GM12878 (cell line): ENCODE measurements around the gene CD164. TPM values are rescaled to one million over a fixed set of nuclear protein-coding genes. Genes with fewer than 3 reads are reported as not detected.

Source experiments
- ASH2L ChIP-seq: fragments of 300-600, 200-600 bp; sonication (generic); IDR thresholded peaks from 2 replicates; pipeline ENCODE4 v1.6.1; 2017; ENCODE audit warnings: low read depth, mild to moderate bottlenecking, borderline replicate concordance
- ATF7 ChIP-seq: fragments of 450-650 bp; IDR thresholded peaks from 2 replicates; pipeline ENCODE4 v1.6.1; 2016; ENCODE audit warnings: low read depth, mild to moderate bottlenecking
- CREM ChIP-seq: IDR thresholded peaks from 2 replicates; pipeline ENCODE4 v1.6.1; 2014; ENCODE audit warnings: antibody characterized with exemption, low read depth
- IKZF2 ChIP-seq, 2 experiments: fragments of 450-650 bp; IDR thresholded peaks; 2 replicates each; pipeline ENCODE4 v1.6.1; 2017; ENCODE audit warnings: mild to moderate bottlenecking in 2 of 2, moderate library complexity in 2 of 2
- JUND ChIP-seq: IDR thresholded peaks from 2 replicates; pipeline ENCODE4 v1.6.1; 2012; ENCODE audit warnings: low read depth, mild to moderate bottlenecking, low read length, improper control_type of control experiment, moderate library complexity
- KDM1A ChIP-seq: fragments of 200-600 bp; sonication (generic); IDR thresholded peaks from 2 replicates; pipeline ENCODE4 v1.6.1; 2016; ENCODE audit warnings: borderline replicate concordance
- KLF5 ChIP-seq: fragments of 450-650 bp; IDR thresholded peaks from 2 replicates; pipeline ENCODE4 v1.6.1; 2014; ENCODE audit warnings: mild to moderate bottlenecking; ENCODE audit not compliant: partially characterized antibody
- NFXL1 ChIP-seq: fragments of 450-650 bp; IDR thresholded peaks from 2 replicates; pipeline ENCODE4 v1.6.1; 2017; ENCODE audit warnings: antibody characterized with exemption, mild to moderate bottlenecking, borderline replicate concordance
- NFYA ChIP-seq: IDR thresholded peaks from 2 replicates; pipeline ENCODE4 v1.6.1; 2011; ENCODE audit warnings: low read depth, mild to moderate bottlenecking, low read length, improper control_type of control experiment, borderline replicate concordance
- NFYB ChIP-seq: IDR thresholded peaks from 2 replicates; pipeline ENCODE4 v1.6.1; 2011; ENCODE audit warnings: low read depth, mild to moderate bottlenecking, low read length, improper control_type of control experiment, moderate library complexity; ENCODE audit not compliant: insufficient read depth
- PAX5 ChIP-seq: IDR thresholded peaks from 2 replicates; pipeline ENCODE4 v1.6.1; 2011; ENCODE audit warnings: low read depth, low read length, borderline replicate concordance
- POU2F2 ChIP-seq: IDR thresholded peaks from 3 replicates; pipeline ENCODE4 v1.6.1; 2011; ENCODE audit warnings: low read depth, mild to moderate bottlenecking, low read length, borderline replicate concordance
- RAD21 ChIP-seq: IDR thresholded peaks from 2 replicates; pipeline ENCODE4 v1.6.1; 2011; ENCODE audit warnings: mild to moderate bottlenecking, low read depth, low read length, moderate library complexity; ENCODE audit not compliant: insufficient read depth
- RB1 ChIP-seq: fragments of 450-650 bp; formaldehyde crosslinking; IDR thresholded peaks from 2 replicates; pipeline ENCODE4 v1.6.1; 2017; ENCODE audit warnings: mild to moderate bottlenecking, borderline replicate concordance
- SIN3A ChIP-seq: IDR thresholded peaks from 2 replicates; pipeline ENCODE4 v1.6.1; 2012; ENCODE audit warnings: low read depth, low read length, improper control_type of control experiment
- SMARCA5 ChIP-seq: fragments of 450-650 bp; IDR thresholded peaks from 2 replicates; pipeline ENCODE4 v1.6.1; 2017; ENCODE audit warnings: mild to moderate bottlenecking
- SP1 ChIP-seq: IDR thresholded peaks from one replicate; pipeline ENCODE4 v1.6.1; 2011; ENCODE audit warnings: low read depth, low read length
- SPI1 ChIP-seq: IDR thresholded peaks from 2 replicates; pipeline ENCODE4 v1.6.1; 2011; ENCODE audit warnings: low read depth, mild to moderate bottlenecking, low read length, moderate library complexity, borderline replicate concordance; ENCODE audit not compliant: insufficient read depth
- SREBF2 ChIP-seq: IDR thresholded peaks from 2 replicates; pipeline ENCODE4 v1.6.1; 2012; ENCODE audit warnings: mild to moderate bottlenecking, low read length
- TCF3 ChIP-seq: IDR thresholded peaks from 2 replicates; pipeline ENCODE4 v1.6.1; 2012; ENCODE audit warnings: low read depth, mild to moderate bottlenecking, low read length, borderline replicate concordance; ENCODE audit not compliant: insufficient read depth
- ZNF384 ChIP-seq: IDR thresholded peaks from 2 replicates; pipeline ENCODE4 v1.6.1; 2012; ENCODE audit warnings: low read depth, mild to moderate bottlenecking, low read length, improper control_type of control experiment, borderline replicate concordance
- polyA plus RNA-seq, 11 experiments: library from polyadenylated mRNA; depleted of rRNA in 4 of 11; unstranded in 6 of 11; stranded (reverse) in 5 of 11; fragments of >200 nt; fragmentation: Nextera tagmentation in 4 of 11; fragmentation: Illumina TruSeq in 1 of 11; extraction: Ambion mirVana in 4 of 11; extraction: Trizol in 1 of 11; gene quantifications; 1 replicate in 1 of 11; 2 replicates in 10 of 11; pipeline versions ENCODE4 v1.2.1 to v1.2.3, GENCODE V29; 2011 to 2016; ENCODE audit warnings: inconsistent platforms in 2 of 11, missing spikeins in 2 of 11, low read depth in 1 of 11
- total RNA-seq, 4 experiments: library from RNA; depleted of rRNA in 3 of 4; stranded (reverse); fragments of >200 nt in 3 of 4; fragmentation: Illumina TruSeq in 1 of 4; extraction: Trizol in 1 of 4; gene quantifications; 2 replicates each; pipeline versions ENCODE4 v1.2.1 to v1.2.3, GENCODE V29; 2013 to 2021
- TF ChIP-seq, protein P1 (sequence below): fragments of 450-650 bp; conservative IDR thresholded peaks from 2 replicates; pipeline ENCODE4 v1.6.1; 2017; ENCODE audit warnings: mild to moderate bottlenecking, moderate library complexity
- TF ChIP-seq, protein P2 (sequence below): fragments of 450-650 bp; IDR thresholded peaks from 2 replicates; pipeline ENCODE4 v1.6.1; 2017; ENCODE audit warnings: low read depth, mild to moderate bottlenecking, moderate library complexity
- TF ChIP-seq, protein P3 (sequence below): fragments of 450-650 bp; IDR thresholded peaks from 2 replicates; pipeline ENCODE4 v1.6.1; 2018; ENCODE audit warnings: borderline replicate concordance, mild to moderate bottlenecking; ENCODE audit not compliant: partially characterized antibody

The CD164 gene
- total and polyA plus RNA-seq, 10 of the 15 experiments (the other 5 are each of a cell fraction or from before 2014, with no cell fraction given), result 145 to 447 (median 211) TPM

DNA sequence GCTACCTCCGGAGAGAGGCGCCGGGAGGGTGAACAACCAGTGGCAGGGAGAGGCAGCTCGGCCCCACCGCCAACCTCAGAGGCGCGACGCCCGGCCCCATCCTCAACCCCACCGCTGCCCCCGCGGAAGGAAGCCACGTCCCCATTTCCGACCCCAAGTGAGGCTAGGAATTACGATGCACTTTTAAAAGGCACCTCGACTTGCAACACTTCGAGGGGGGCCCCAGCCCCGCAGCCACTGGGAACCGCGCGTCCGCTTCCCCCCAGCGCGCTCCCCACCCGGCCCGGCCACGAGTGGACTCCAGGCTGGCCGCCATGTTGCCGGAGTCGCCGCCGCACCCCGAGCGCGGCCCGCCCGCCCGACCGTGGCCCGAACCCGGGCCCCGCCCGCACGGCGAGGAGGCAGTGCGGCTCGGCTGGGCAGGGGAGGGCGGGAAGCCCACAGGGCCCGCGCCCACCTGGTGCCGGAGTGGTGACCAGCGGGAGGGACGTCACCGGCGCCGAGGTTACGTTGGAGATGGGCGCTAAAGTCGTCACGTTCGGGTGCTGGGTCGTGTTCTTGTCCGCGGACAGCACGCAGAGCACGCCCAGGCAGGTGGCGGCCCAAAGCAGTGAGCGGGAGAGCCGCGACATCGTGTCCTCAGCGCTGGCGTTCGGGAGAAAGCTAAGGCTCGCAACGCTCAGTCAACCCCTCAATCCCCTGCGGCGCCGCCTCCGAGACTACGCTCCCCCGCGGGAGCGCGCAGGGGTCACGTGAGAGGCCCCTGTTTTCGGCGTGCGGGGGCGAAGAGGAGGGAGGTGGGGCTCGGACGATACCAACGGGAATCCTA is at the start of gene CD164 (continued):
- no peak for TF ChIP-seq RAD21
- no peak for TF ChIP-seq KLF5
- no peak for TF ChIP-seq NFYA
- no peak for TF ChIP-seq SP1
- TF ChIP-seq ATF7, result no peak
- no peak for TF ChIP-seq SPI1
- TF ChIP-seq TCF3, result peak; percentile 70; the same call in 1 of the 2 replicates
- TF ChIP-seq, protein P1, sequence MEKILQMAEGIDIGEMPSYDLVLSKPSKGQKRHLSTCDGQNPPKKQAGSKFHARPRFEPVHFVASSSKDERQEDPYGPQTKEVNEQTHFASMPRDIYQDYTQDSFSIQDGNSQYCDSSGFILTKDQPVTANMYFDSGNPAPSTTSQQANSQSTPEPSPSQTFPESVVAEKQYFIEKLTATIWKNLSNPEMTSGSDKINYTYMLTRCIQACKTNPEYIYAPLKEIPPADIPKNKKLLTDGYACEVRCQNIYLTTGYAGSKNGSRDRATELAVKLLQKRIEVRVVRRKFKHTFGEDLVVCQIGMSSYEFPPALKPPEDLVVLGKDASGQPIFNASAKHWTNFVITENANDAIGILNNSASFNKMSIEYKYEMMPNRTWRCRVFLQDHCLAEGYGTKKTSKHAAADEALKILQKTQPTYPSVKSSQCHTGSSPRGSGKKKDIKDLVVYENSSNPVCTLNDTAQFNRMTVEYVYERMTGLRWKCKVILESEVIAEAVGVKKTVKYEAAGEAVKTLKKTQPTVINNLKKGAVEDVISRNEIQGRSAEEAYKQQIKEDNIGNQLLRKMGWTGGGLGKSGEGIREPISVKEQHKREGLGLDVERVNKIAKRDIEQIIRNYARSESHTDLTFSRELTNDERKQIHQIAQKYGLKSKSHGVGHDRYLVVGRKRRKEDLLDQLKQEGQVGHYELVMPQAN, result peak; percentile 93
- TF ChIP-seq PAX5, result peak; percentile 55; the same call in 1 of the 2 replicates
- TF ChIP-seq NFYB, result no peak
- no peak for TF ChIP-seq SREBF2
- TF ChIP-seq JUND, result no peak
- TF ChIP-seq, protein P2, sequence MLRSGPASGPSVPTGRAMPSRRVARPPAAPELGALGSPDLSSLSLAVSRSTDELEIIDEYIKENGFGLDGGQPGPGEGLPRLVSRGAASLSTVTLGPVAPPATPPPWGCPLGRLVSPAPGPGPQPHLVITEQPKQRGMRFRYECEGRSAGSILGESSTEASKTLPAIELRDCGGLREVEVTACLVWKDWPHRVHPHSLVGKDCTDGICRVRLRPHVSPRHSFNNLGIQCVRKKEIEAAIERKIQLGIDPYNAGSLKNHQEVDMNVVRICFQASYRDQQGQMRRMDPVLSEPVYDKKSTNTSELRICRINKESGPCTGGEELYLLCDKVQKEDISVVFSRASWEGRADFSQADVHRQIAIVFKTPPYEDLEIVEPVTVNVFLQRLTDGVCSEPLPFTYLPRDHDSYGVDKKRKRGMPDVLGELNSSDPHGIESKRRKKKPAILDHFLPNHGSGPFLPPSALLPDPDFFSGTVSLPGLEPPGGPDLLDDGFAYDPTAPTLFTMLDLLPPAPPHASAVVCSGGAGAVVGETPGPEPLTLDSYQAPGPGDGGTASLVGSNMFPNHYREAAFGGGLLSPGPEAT, result no peak
- TF ChIP-seq ZNF384, result no peak
- TF ChIP-seq RB1, result peak; percentile 36; the same call in 1 of the 2 replicates
- no peak for TF ChIP-seq KDM1A
- TF ChIP-seq NFXL1, result no peak
- TF ChIP-seq POU2F2, result peak; percentile 48; the same call in 2 of the 3 replicates
- peak; percentile 68; the same call in 1 of the 2 replicates for TF ChIP-seq SMARCA5
- TF ChIP-seq ASH2L, result peak; percentile 89; the same call in 1 of the 2 replicates
- TF ChIP-seq CREM, result peak; percentile 47
- no peak; a peak in 1 of 4 replicates for TF ChIP-seq IKZF2 (IDR thresholded peaks at IDR 0.05)
- TF ChIP-seq, protein P3, sequence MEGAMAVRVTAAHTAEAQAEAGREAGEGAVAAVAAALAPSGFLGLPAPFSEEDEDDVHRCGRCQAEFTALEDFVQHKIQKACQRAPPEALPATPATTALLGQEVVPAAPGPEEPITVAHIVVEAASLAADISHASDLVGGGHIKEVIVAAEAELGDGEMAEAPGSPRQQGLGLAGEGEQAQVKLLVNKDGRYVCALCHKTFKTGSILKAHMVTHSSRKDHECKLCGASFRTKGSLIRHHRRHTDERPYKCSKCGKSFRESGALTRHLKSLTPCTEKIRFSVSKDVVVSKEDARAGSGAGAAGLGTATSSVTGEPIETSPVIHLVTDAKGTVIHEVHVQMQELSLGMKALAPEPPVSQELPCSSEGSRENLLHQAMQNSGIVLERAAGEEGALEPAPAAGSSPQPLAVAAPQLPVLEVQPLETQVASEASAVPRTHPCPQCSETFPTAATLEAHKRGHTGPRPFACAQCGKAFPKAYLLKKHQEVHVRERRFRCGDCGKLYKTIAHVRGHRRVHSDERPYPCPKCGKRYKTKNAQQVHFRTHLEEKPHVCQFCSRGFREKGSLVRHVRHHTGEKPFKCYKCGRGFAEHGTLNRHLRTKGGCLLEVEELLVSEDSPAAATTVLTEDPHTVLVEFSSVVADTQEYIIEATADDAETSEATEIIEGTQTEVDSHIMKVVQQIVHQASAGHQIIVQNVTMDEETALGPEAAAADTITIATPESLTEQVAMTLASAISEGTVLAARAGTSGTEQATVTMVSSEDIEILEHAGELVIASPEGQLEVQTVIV, result no peak
- TF ChIP-seq SIN3A, result 0 out of 2 replicates have a peak, but pooled peaks have one; percentile 27
